Measurements from ENCODE around the gene DPEP1.
"Not testable (repeated sequence)": the region's sequence is repeated elsewhere in the genome, so short reads cannot be mapped to it uniquely, and the experiment has no call there.

DPEP1 gene

GRCh38 chr16:89577055-89577759 lies 36.2 kb upstream of the DPEP1 start:
- no peak for DNase-seq (ENCODE audit: low read depth in 2 of 3, low spot score in 1 of 3)

- no peak for DNase-seq (ENCODE audit: low read depth in 2 of 3, low spot score in 1 of 3)
Observed at GRCh38 chr16:89579351-89579750, 34.1 kb upstream of the DPEP1 start.

- DNase-seq (ENCODE audit: low read depth in 2 of 3, low spot score in 1 of 3) = no peak
Observed at GRCh38 chr16:89581045-89581695, 32.3 kb upstream of the DPEP1 start.

GRCh38 chr16:89581861-89582563 lies 31.4 kb upstream of the DPEP1 start:
- DNase-seq (ENCODE audit: low read depth in 2 of 3, low spot score in 1 of 3) = no peak

- no peak for DNase-seq (ENCODE audit: low read depth in 2 of 3, low spot score in 1 of 3)
Observed at GRCh38 chr16:89582614-89583196, 30.7 kb upstream of the DPEP1 start.

- no peak for DNase-seq (ENCODE audit: low read depth in 2 of 3, low spot score in 1 of 3)
Observed at GRCh38 chr16:89583197-89583894, 30.1 kb upstream of the DPEP1 start.

- no peak for DNase-seq (ENCODE audit: low read depth in 2 of 3, low spot score in 1 of 3)
Observed at GRCh38 chr16:89583895-89584644, 29.4 kb upstream of the DPEP1 start.

GRCh38 chr16:89584768-89585549 lies 28.5 kb upstream of the DPEP1 start:
- no peak for DNase-seq (ENCODE audit: low read depth in 2 of 3, low spot score in 1 of 3)

GRCh38 chr16:89586218-89586617 lies 27.2 kb upstream of the DPEP1 start:
- no peak for DNase-seq (ENCODE audit: low read depth in 2 of 3, low spot score in 1 of 3)

- DNase-seq (ENCODE audit: low read depth in 2 of 3, low spot score in 1 of 3) = no peak
Observed at GRCh38 chr16:89586853-89587252, 26.6 kb upstream of the DPEP1 start.

GRCh38 chr16:89587676-89588075 lies 25.8 kb upstream of the DPEP1 start:
- DNase-seq (ENCODE audit: low read depth in 2 of 3, low spot score in 1 of 3) = not testable (repeated sequence)

GRCh38 chr16:89588413-89589109 lies 24.9 kb upstream of the DPEP1 start:
- DNase-seq (ENCODE audit: low read depth in 2 of 3, low spot score in 1 of 3) = no peak

- DNase-seq (ENCODE audit: low read depth in 2 of 3, low spot score in 1 of 3) = no peak
Observed at GRCh38 chr16:89589241-89589926, 24.1 kb upstream of the DPEP1 start.

- no peak for DNase-seq (ENCODE audit: low read depth in 2 of 3, low spot score in 1 of 3)
Observed at GRCh38 chr16:89593841-89594240, 19.6 kb upstream of the DPEP1 start.

GRCh38 chr16:89595330-89596060 lies 17.9 kb upstream of the DPEP1 start:
- no peak for DNase-seq (ENCODE audit: low read depth in 2 of 3, low spot score in 1 of 3)

GRCh38 chr16:89596061-89596689 lies 17.3 kb upstream of the DPEP1 start:
- DNase-seq (ENCODE audit: low read depth in 2 of 3, low spot score in 1 of 3) = no peak

GRCh38 chr16:89596957-89597649 lies 16.3 kb upstream of the DPEP1 start:
- no peak for DNase-seq (ENCODE audit: low read depth in 2 of 3, low spot score in 1 of 3)
